AG20443 (cell line): ENCODE data around the gene GMDS.
"Not testable (repeated sequence)": the region's sequence is repeated elsewhere in the genome, so short reads cannot be mapped to it uniquely, and the experiment has no call there.

ENCODE experiments used
- DNase-seq: peaks from one replicate; pipeline ENCODE4 v3.0.0; 2012; ENCODE audit warnings: low spot score, mixed read lengths

The GMDS gene

GRCh38 chr6:1708820-1709219 is 536.6 kb downstream of the GMDS start:
- no peak for DNase-seq

- DNase-seq, result no peak
These were observed 537.3 kb downstream of the GMDS start for GRCh38 chr6:1708122-1708521.

DNA sequence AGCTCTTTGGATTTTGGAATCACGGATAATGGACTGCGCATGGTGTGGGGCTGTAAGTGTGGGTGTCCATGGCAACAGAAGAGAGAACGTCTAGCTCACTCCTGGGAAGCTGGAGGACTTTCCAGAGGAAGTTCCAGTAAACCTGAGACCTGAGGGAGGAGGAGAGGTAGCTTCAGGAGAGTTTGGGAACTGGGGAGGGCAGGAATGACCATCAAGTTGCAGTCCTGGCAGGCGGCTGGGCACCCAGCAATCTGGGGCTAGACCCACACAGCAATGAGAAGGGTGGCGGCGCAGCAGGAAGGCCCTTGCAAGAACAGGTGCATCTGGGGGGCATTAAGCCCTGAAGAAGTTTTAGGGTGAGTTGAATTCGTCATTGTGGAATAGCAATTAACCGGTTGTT is 539.8 kb downstream of the GMDS start:
- no peak for DNase-seq

GRCh38 chr6:1705183-1705582 is 540.2 kb downstream of the GMDS start:
- DNase-seq, result no peak

DNA sequence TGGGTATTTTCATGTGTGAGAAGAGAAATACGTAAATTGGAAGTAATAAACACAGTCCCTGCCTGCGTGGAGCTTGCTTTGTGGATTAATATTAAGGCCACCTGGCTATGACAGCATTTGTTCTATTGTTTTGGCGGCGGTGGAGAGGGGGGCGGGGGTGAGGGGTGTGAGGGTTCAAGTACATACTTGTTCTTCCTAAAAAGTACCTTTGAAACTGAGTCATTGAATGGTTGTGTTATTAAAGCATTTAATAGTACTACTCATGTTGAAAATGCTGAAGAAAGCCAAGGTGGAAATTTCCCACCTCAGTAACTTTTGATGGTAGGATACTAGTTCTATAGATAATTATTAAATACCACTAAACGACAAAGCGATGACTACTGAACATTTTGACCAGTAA is 540.7 kb downstream of the GMDS start:
- no peak for DNase-seq

- no peak for DNase-seq
These were observed 541.5 kb downstream of the GMDS start for GRCh38 chr6:1703923-1704322.

DNA sequence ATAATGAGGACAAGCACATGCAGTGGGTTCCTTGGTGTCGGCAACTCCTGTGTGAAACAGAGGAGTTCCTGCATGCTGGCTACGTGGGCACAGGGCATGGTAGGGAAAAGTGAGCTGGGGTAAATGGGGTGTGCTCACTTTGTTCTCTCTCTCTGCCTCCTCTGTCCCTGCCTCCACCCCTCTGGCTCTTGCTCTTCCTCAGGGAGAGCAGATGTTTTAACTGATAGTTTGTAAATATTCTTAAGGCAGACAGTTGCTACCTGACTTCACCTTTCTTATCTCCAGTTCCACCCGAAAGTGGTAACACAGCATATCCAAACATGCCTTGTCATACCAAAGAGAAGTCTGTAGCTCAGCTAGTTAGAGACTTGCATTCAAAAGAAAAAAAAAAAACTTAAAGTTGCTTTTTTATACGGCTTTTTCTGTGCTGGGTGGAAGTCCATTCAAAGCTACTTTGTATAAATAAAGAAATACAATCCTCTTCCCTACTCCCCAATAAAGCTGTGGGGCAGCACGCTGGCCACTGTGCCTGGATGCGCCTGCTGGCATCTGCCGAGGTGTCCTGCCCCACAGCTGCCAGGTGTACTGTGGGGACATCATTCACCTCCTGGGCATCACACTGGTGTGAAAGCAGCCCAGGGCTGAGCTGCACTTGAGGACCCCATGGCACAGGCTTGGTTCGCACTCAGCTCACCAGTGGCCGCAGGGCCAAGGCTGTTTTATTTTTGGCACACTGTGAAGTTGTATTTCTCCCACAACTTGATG is 542.1 kb downstream of the GMDS start:
- DNase-seq, result no peak

DNA sequence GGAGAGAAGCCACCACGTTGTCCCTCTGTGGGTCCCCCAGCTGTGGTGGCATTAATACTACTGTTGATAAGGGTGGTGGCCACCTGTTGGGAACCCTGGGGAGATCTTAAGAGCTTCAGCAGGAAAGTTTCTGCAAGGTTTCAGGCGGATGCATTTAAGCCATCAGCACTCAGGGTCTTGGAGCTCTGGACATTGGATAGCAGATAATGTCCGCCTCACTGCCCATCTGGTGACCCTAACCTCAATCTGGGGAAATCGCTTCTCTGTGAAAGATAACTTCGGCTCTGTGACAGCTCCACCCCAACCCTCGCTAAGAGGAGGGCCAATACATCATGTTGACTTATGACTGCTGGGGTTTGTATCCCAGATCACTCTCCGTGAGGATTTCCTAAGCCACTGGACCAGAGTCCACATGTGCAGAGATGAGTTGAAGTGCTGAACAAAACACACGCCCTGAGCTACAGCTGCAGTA is 542.8 kb downstream of the GMDS start:
- DNase-seq, result no peak

- DNase-seq, result peak; percentile 84
These were observed 543.6 kb downstream of the GMDS start for GRCh38 chr6:1701668-1702353.

- DNase-seq, result no peak
These were observed 545.0 kb downstream of the GMDS start for GRCh38 chr6:1700278-1700967.

GRCh38 chr6:1698527-1698926 is 546.9 kb downstream of the GMDS start:
- DNase-seq, result no peak

DNA sequence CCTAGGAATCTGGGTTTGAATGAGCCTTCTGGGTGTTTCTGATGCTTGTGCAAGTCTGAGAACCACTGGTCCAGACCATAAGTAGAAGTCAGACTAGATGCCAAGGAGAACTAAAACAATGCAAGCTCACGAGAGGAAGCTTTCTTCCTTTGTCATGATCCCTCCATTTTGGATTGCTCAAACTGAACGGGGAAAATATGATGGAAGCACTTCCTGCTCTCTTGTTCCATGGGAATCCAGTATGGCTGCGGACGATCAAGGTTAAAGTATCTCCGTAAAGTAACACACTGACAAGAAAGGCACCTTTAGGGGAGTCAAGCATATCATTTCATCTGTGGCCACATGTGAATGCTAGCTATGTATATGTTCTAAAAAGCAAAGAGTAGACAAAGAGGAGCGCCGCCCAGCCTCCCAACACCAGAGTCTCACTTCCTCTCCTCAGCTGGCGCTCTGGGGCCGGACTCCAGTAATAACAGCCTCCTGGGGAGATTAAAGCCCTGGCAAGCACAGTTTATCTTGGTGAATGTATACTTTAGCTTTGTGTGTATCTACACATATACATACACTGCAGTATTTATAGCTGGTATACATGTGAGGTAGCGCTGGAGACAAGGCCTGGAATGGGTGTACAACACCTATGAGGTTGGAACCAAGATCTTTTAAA is 547.6 kb downstream of the GMDS start:
- DNase-seq, result no peak

- no peak for DNase-seq
These were observed 548.9 kb downstream of the GMDS start for GRCh38 chr6:1696463-1696850.

- DNase-seq, result peak; percentile 29
These were observed 549.6 kb downstream of the GMDS start for GRCh38 chr6:1695546-1696462.

- DNase-seq, result not testable (repeated sequence)
These were observed 553.6 kb downstream of the GMDS start for GRCh38 chr6:1691828-1692227.

DNA sequence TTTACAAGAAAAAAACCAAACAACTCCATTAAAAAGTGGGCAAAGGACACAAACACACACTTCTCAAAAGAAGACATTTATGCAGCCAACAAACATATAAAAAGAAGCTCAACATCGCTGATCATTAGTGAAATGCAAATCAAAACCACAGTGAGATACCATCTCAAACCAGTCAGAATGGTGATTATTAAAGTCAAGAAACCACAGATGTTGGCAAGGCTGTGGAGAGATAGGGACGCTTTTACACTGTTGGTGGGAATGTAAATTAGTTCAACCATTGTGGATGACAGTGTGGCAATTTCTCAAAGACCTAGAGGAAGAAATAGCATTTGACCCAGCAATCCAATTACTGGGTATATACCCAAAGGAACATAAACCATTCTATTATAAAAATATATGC is 554.7 kb downstream of the GMDS start:
- not testable (repeated sequence) for DNase-seq

- DNase-seq, result no peak
These were observed 556.3 kb downstream of the GMDS start for GRCh38 chr6:1689141-1689540.

GRCh38 chr6:1688396-1688795 is 557.0 kb downstream of the GMDS start:
- no peak for DNase-seq

GRCh38 chr6:1687402-1687801 is 558.0 kb downstream of the GMDS start:
- no peak for DNase-seq

- peak; percentile 87 for DNase-seq
These were observed 559.0 kb downstream of the GMDS start for GRCh38 chr6:1686117-1687098.
